Heart left ventricle (tissue), 13 donors: ENCODE data around the gene ZC3HAV1L.

Source experiments
- POLR2A ChIP-seq, 2 donors: fragments of 450-650 bp; IDR thresholded peaks; one replicate each; pipeline ENCODE4 v1.6.1; 2017; ENCODE audit warnings: antibody characterized with exemption in 2 of 2, mild to moderate bottlenecking in 2 of 2, moderate library complexity in 2 of 2
- TF ChIP-seq, protein P1 (sequence below), 12 donors: fragments of 200-600 bp; sonication (generic) in 4 of 12; IDR thresholded peaks; one replicate each; pipeline versions ENCODE4 v1.5.0 to v1.8.0; 2018 to 2022; ENCODE audit warnings: antibody characterized with exemption in 12 of 12, mild to moderate bottlenecking in 5 of 12
- donor health status: ischemic (EF 13 %, LVEDD 7.1; RV severe dilation, severe dysfunction).
- donor health status: DM: no; HTN: yes; CAD: no.
- donor health status: DM: no; HTN: no; CAD: no.
- donor health status: ischemic (EF 25% LVEDD 6.9; RV normal size, moderate dysfunction).
- donor health status: ischemic (EF 25% LVEDD 5.7; RV mildly dilated, moderate dysfunction).
- donor health status: ischemic (EF 35%, LVEDD 5.7; RV mildly dilated, moderate dysfunction).
- donor health status: nonischemic (EF 11% LVEDD 7.7; RV severe dilation, severe dysfunction).
- donor health status: DM: yes; HTN: yes; CAD: no.
- donor health status: PGD.
- donor health status: ischemic (EF 29% LVEDD 5.4; RV normal size, mild dysfunction).
- donor health status: nonischemic (EF 23%, LVEDD 6.1; RV moderate dilation, normal function).

DNA sequence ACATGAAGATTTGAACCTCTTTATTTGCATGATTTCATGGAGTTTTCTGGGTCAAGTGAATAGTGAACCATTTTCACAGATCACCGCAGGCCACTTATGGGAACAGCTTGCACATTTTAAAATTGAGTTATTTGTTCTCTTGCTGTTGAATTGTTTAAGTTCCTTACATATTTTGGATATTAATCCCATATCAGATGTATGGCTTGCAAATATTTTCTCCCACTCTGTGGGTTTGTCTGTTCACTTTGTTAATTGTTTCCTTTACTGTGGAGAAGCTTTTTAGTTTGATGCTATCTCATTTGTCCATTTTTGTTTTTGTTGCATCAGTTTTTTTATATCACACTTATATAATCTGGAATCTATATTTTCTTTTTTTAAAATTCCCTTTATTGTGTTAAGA is 14.1 kb upstream of the ZC3HAV1L start:
- no peak for TF ChIP-seq POLR2A (IDR thresholded peaks at IDR 0.05)
- TF ChIP-seq, protein P1, sequence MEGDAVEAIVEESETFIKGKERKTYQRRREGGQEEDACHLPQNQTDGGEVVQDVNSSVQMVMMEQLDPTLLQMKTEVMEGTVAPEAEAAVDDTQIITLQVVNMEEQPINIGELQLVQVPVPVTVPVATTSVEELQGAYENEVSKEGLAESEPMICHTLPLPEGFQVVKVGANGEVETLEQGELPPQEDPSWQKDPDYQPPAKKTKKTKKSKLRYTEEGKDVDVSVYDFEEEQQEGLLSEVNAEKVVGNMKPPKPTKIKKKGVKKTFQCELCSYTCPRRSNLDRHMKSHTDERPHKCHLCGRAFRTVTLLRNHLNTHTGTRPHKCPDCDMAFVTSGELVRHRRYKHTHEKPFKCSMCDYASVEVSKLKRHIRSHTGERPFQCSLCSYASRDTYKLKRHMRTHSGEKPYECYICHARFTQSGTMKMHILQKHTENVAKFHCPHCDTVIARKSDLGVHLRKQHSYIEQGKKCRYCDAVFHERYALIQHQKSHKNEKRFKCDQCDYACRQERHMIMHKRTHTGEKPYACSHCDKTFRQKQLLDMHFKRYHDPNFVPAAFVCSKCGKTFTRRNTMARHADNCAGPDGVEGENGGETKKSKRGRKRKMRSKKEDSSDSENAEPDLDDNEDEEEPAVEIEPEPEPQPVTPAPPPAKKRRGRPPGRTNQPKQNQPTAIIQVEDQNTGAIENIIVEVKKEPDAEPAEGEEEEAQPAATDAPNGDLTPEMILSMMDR (IDR thresholded peaks at IDR 0.05) = no peak
